HG03097 (cell line): ENCODE data around the gene MRO.

Experiments used
- ATAC-seq: cut with Tn5 transposase; IDR thresholded peaks from one replicate; pipeline ENCODE4 v1.9.1; 2021; ENCODE audit not compliant: unreplicated experiment, low FRiP score

Gene MRO

GRCh38 chr18:50748243-50749229 lies 71.3 kb downstream of the MRO start:
- no peak for ATAC-seq

GRCh38 chr18:50747849-50748242 lies 72.0 kb downstream of the MRO start:
- ATAC-seq, result no peak

- no peak for ATAC-seq
Measured at GRCh38 chr18:50745945-50746344, 73.9 kb downstream of the MRO start.
